Measurements from ENCODE around the gene CPT1B. TPM values are rescaled to one million over a fixed set of nuclear protein-coding genes. Genes with fewer than 3 reads are reported as not detected.
"Not testable (repeated sequence)": the region's sequence is repeated elsewhere in the genome, so short reads cannot be mapped to it uniquely, and the experiment has no call there.

CPT1B gene
- total RNA-seq, 2 donors from 2014 or later, result 85.3 to 88.0 TPM

DNA sequence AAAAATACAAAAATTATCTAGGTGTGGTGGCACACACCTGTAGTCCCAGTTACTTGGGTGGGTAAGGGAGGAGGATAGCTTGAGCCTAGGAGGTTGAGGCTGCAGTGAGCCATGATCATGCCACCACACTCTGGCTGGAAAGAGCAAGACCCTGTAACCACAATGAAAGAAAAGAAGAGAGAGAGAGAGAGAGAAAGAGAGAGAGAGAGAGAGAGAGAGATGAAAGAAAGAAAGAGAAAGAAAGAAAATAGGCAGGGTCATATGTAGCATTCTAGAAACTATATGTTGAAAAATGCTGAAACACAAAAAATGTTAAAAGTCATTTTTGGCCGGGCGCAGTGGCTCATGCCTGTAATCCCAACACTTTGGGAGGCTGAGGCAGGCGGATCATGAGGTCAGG lies 36.1 kb upstream of the CPT1B start:
- Mint-ChIP-seq H3K27me3 (ENCODE audit: low read depth) (peaks cover 21% of the 10 kb centered on the region), H3K4me1 (ENCODE audit: low read depth) (peaks cover 17% of the 10 kb centered on the region)
- not testable (repeated sequence) for H3K4me3 Mint-ChIP-seq; ATAC-seq (replicated peaks in 1 of 2); H3K36me3 Mint-ChIP-seq (ENCODE audit: insufficient read depth in 2 of 2); H3K27ac Mint-ChIP-seq; DNase-seq; H3K9me3 Mint-ChIP-seq

DNA sequence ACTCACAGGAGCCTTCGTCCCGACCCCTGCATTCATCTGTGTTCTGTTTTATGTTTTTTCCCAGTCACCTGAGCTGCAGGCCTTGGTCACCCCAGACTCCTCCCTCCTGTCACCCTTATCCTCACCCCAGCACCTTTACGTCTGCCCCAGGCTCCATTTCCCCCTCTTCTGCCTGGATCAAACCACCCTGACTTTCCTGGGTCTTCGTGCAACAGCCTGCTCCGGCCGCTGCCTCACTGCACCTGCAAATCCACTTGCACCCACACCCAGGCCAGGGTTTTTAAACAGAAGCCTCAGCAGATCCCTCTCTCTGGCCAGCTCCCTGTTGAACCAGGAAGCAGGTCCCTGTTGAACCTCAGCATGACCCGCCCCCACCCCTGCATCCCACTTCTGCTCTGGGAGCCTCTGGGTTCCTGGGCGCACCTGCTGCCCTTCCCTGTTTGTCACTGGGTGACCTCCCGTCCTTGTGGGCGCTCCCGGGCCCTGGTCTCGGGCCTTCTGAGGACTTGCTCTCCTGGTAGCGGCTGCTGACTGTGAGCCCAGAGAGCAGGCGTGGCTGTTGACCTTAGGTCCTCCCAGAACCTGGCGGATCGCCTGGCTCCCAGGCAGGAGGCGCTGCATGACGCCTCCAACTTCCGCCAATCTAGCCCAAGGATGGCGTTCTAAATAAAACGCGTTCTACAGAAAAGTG lies 35.2 kb upstream of the CPT1B start:
- Mint-ChIP-seq H3K27ac (no peak overlapping the region), H3K9me3 (no peaks in the 10 kb centered on the region), H3K4me1 (ENCODE audit: low read depth) (peaks cover 12% of the 10 kb centered on the region), H3K36me3 (ENCODE audit: insufficient read depth in 2 of 2) (no peaks in the 10 kb centered on the region), H3K4me3 (no peak overlapping the region), H3K27me3 (ENCODE audit: low read depth) (peaks cover 22% of the 10 kb centered on the region)
- DNase-seq, result no peak
- ATAC-seq (replicated peaks in 1 of 2), result no peak

DNA sequence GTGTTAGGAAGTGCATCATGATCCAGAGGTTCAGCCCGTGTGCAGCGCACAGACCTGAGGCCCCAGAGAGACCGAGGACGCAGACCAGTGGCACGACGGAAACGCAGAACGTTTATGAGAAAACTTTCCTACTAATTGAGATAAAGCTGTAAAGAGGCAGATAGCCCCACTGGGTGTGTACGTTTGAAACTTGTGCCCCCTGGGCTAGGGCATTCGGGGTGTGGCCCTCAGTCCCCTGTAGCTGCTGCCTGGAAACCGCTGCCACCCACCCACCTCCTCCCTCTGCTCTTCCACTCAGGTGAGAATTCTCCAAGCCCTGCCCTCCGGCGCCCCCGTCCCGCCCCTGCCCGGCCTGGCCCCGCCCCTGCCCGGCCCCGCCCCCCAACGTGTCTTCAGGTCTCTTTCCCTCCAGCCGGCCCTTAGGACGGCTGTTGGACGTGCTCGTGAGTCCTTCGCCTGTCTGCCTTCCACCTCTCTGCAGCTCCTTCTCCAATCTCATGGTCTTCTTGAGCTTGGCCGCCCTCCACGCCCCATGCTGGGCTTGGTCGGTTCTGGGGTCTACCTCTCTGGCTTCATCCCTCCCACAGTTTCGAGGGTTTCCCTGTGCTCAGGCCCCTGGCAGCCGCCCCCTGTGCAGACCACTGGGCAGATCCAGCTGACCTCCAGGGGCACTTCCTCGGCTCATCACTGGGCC lies 34.4 kb upstream of the CPT1B start:
- DNase-seq, result no peak
- H3K4me3 Mint-ChIP-seq, result peak overlapping the region in 1 of 2 donors; percentile 22
- peaks cover 26% of the 10 kb centered on the region for H3K27me3 Mint-ChIP-seq (ENCODE audit: low read depth)
- peak; percentile 74 to 76 for ATAC-seq (replicated peaks in 1 of 2)
- H3K9me3 Mint-ChIP-seq, result no peaks in the 10 kb centered on the region
- H3K4me1 Mint-ChIP-seq (ENCODE audit: low read depth), result peaks cover 8% of the 10 kb centered on the region
- no peaks in the 10 kb centered on the region for H3K36me3 Mint-ChIP-seq (ENCODE audit: insufficient read depth in 2 of 2)
- no peak overlapping the region for H3K27ac Mint-ChIP-seq

DNA sequence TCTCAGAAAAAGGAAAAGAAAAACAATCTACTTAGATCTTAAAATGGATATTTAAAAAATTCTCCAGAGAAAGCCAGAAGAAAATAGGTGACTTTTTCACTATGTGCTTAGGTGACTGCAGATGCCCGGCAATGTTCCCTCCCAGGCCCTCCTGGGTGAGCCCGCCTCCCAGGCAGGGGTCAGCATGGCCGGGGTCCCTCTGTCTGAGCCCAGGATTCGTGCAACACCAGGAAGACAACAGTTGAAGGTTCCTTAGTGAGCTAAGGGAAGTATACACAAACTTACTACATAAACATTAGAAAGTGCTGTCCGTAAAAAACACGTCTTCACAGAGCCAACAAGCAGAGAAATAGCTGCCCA lies 33.9 kb upstream of the CPT1B start:
- H3K9me3 Mint-ChIP-seq, result no peaks in the 10 kb centered on the region
- no peaks in the 10 kb centered on the region for H3K36me3 Mint-ChIP-seq (ENCODE audit: insufficient read depth in 2 of 2)
- no peak overlapping the region for H3K4me3 Mint-ChIP-seq
- peaks cover 31% of the 10 kb centered on the region for H3K27me3 Mint-ChIP-seq (ENCODE audit: low read depth)
- peaks cover 8% of the 10 kb centered on the region for H3K4me1 Mint-ChIP-seq (ENCODE audit: low read depth)
- DNase-seq, result no peak
- H3K27ac Mint-ChIP-seq, result no peak overlapping the region
- no peak for ATAC-seq (replicated peaks in 1 of 2)

DNA sequence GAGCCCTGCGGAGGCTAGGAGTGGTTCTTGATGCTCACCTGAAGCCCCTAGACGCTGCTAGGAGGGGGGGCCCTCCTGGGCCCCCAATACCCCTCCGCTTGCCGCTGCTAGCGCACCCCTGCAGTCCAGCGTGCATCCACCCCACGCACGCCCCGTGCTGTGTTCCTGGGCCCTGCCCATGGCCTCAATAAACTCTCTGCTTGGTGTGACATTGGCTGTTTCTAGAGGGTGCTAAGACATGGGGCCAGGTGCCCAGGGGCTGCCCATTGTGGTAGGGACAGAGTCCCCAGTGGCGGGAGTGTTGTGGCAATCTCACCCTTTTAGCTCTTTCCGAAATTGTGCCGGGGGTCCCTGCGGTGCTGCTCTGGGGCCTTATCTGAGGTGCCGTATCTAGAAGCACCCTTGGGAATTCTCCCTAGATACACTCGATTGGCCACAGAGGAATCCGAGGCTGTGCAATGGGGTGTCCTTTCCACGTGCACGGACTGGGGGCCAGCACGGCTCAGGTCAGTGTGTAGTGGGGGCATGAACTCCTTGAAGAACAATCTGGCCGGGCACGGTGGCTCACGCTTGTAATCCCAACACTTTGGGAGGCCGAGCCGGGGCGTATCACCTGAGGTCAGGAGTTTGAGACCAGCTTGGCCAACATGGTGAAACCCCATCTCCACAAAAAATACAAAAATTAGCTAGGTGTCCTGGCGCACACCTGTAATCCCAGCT lies 33.3 kb upstream of the CPT1B start:
- peaks cover 34% of the 10 kb centered on the region for H3K27me3 Mint-ChIP-seq (ENCODE audit: low read depth)
- no peaks in the 10 kb centered on the region for H3K9me3 Mint-ChIP-seq
- ATAC-seq (replicated peaks in 1 of 2), result no peak

DNA sequence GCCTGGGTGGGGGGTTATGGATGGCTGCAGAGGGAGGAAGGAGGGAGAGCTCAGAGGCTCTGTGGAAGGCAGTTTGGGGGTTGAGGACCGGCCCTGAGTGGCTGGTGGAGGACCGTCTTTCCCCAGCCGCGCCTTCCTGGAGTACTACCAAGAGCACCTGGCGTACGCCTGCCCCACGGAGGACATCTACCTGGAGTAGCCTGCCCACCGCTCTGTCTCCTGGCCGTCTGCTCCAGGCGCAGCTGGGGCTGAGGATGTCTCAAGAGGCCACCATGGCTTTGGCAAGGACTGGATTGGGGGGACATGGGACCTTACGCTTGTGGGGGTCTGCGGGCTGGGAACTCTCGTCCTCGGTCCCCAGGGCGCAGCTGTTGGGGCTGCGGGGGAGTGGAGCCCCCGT lies 32.4 kb upstream of the CPT1B start:
- no peaks in the 10 kb centered on the region for H3K36me3 Mint-ChIP-seq (ENCODE audit: insufficient read depth in 2 of 2)
- H3K4me3 Mint-ChIP-seq, result no peak overlapping the region
- no peaks in the 10 kb centered on the region for H3K9me3 Mint-ChIP-seq
- H3K4me1 Mint-ChIP-seq (ENCODE audit: low read depth), result peaks cover 8% of the 10 kb centered on the region
- ATAC-seq (replicated peaks in 1 of 2), result no peak
- H3K27me3 Mint-ChIP-seq (ENCODE audit: low read depth), result peaks cover 34% of the 10 kb centered on the region
- no peak for DNase-seq
- no peak overlapping the region for H3K27ac Mint-ChIP-seq

More for the DNA sequence above, 33.3 kb upstream of the CPT1B start:
- no peak for DNase-seq
- Mint-ChIP-seq H3K4me3 (no peak overlapping the region), H3K27ac (no peak overlapping the region), H3K36me3 (ENCODE audit: insufficient read depth in 2 of 2) (no peaks in the 10 kb centered on the region), H3K4me1 (ENCODE audit: low read depth) (peaks cover 8% of the 10 kb centered on the region)

DNA sequence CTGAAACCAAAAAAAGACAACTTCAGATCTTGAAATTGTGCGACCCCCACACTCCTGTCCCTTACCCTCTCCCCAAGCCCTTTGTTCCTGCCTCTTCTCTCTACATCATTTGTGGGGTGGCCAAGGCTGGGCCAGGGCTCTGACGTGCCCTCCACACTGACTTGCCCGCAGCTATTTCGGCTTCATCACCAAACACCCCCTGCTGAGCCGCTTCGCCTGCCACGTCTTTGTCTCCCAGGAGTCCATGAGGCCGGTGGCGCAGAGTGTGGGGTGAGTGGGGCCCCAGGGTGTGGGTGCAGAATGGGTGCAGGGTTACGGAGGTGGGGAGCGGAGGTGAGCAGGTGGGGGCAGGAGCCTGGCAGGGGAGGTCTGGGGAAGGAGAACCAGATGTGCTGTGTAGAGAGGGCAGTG lies 31.8 kb upstream of the CPT1B start:
- Mint-ChIP-seq H3K4me3 (no peak overlapping the region), H3K9me3 (no peaks in the 10 kb centered on the region), H3K27me3 (ENCODE audit: low read depth) (peaks cover 34% of the 10 kb centered on the region), H3K4me1 (ENCODE audit: low read depth) (peaks cover 8% of the 10 kb centered on the region), H3K27ac (no peak overlapping the region), H3K36me3 (ENCODE audit: insufficient read depth in 2 of 2) (no peaks in the 10 kb centered on the region)
- DNase-seq (no peak), ATAC-seq (replicated peaks in 1 of 2) (no peak)

DNA sequence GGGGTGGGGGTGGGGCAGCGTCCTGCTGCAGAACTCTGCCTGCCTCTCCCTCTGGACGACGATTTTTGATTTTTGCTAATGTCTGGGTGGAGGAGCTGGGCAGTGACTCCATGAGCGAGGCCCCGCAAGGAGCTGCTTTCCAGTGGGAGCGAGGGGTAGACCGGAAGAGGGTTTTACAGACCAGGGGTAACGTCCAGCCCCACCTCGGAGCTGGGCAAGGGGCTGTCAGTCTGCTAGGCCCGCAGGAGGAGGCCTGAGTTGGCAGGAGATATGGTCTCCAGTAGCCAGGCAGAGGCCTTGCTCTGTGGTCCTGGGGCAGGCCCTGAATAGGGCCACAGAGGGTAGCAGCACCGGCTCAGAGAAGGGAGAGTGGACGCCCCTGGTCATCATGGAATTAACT lies 31.4 kb upstream of the CPT1B start:
- Mint-ChIP-seq H3K4me3 (no peak overlapping the region), H3K27me3 (ENCODE audit: low read depth) (peaks cover 34% of the 10 kb centered on the region), H3K4me1 (ENCODE audit: low read depth) (peaks cover 8% of the 10 kb centered on the region), H3K36me3 (ENCODE audit: insufficient read depth in 2 of 2) (no peaks in the 10 kb centered on the region), H3K9me3 (no peaks in the 10 kb centered on the region), H3K27ac (no peak overlapping the region)
- no peak for ATAC-seq (replicated peaks in 1 of 2)
- no peak for DNase-seq

DNA sequence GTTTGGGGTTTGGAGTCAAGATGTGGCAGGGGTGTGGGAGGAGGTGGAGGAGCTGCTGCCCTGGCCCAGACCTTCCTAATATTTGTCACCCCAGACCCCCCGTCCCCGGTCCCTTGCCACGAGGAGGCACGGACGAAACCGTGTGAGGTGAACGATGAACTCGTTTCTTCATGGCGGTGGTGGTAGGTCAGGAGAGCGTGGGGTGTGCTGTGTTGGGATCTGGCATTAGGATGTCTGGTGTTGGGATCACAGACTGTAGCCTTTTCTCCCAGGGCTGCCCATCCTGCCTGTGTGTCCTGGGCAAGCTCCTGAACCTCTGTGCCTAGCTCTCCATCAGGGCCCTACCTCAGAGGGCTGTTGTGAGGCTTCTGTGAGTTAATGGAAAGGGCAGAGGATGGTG lies 30.8 kb upstream of the CPT1B start:
- H3K36me3 Mint-ChIP-seq (ENCODE audit: insufficient read depth in 2 of 2), result no peaks in the 10 kb centered on the region
- no peaks in the 10 kb centered on the region for H3K9me3 Mint-ChIP-seq
- ATAC-seq (replicated peaks in 1 of 2), result no peak
- no peak overlapping the region for H3K4me3 Mint-ChIP-seq
- H3K27ac Mint-ChIP-seq, result no peak overlapping the region
- peaks cover 34% of the 10 kb centered on the region for H3K27me3 Mint-ChIP-seq (ENCODE audit: low read depth)
- H3K4me1 Mint-ChIP-seq (ENCODE audit: low read depth), result peaks cover 8% of the 10 kb centered on the region
- no peak for DNase-seq

DNA sequence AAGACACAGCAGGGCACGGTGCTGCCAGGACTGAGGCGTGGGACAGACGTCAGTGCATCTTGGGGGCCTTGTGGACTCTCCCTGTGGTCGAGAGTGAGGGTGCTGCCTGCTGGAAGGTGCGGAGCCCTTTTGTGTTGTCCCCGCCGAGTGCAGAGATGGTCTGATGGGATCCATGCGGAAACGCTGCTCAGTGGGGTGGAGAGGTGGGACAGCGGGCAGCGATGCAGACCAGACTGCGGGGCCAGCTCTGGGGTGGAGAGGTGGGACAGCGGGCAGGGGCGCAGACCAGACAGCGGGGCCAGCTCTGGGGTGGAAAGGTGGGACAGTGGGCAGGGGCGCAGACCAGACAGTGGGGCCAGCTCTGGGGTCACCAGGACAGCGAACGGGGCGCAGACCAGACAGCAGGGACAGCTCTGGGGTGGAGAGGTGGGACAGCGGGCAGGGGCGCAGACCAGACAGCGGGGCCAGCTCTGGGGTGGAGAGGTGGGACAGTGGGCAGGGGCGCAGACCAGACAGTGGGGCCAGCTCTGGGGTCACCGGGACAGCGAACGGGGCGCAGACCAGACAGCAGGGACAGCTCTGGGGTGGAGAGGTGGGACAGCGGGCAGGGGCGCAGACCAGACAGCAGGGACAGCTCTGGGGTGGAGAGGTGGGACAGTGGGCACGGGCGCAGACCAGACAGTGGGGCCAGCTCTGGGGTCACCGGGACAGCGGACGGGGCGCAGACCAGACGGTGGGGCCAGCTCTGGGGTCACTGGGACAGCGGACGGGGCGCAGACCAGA lies 30.0 kb upstream of the CPT1B start:
- not testable (repeated sequence) for H3K9me3 Mint-ChIP-seq; H3K4me3 Mint-ChIP-seq; H3K27ac Mint-ChIP-seq; H3K36me3 Mint-ChIP-seq (ENCODE audit: insufficient read depth in 2 of 2); DNase-seq; H3K4me1 Mint-ChIP-seq (ENCODE audit: low read depth); ATAC-seq (replicated peaks in 1 of 2)
- H3K27me3 Mint-ChIP-seq (ENCODE audit: low read depth), result peaks cover 35% of the 10 kb centered on the region

DNA sequence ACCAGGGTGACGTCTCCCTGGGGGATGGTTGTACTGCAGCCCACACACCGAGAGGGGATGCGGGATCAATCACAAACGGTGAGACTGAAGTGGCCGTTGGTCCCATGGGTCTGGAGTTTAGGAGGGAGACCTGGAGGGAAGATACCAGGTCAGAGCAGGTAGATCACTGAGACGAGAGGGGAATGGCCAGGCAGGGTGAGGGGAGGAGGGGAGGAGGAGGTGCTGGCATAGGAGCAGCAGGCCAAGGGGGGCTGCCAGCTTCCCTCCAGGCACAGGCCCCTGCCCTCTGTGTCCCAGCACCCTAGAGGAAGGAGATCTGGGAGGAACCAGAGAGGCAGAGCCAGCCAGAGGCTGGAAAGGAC lies 29.4 kb upstream of the CPT1B start:
- peaks cover 36% of the 10 kb centered on the region for H3K27me3 Mint-ChIP-seq (ENCODE audit: low read depth)
- DNase-seq, result no peak
- no peak overlapping the region for H3K4me3 Mint-ChIP-seq
- H3K36me3 Mint-ChIP-seq (ENCODE audit: insufficient read depth in 2 of 2), result no peaks in the 10 kb centered on the region
- H3K27ac Mint-ChIP-seq, result no peak overlapping the region
- H3K9me3 Mint-ChIP-seq, result no peaks in the 10 kb centered on the region
- H3K4me1 Mint-ChIP-seq (ENCODE audit: low read depth), result peaks cover 8% of the 10 kb centered on the region
- ATAC-seq (replicated peaks in 1 of 2), result no peak

DNA sequence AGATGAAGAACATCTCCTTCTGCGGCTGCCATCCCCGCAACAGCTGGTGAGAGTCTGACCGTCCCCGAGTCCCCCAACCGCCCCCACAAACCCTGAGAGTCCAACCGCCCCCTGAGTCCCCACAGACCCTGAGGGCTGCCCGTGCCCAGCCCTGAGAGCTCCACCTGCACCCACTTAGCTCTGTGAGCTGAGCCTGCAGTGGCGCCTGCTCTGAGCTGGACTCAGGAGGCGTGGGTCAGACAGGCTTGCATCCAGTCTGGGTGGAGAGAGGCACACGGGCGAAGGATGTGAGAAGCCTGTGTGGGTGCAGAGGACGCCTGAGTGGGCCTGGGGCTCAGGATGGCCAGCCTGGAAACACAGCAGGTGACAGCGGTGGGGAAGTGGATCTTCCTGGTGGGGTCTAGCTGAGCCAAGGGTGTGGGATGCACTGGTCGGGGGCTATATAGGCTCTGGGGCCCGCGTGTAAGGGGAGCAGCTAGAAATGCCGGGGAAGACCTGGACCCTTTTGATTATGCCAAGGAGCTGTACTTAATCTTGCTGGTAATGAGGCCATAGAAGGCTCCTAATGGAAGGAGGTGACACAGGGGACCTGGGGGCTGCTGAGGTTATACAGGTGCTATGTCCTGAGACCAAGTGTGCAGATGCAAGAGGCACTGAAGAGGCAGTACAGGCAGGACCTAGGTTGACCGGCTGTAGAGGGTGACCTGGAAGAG lies 28.9 kb upstream of the CPT1B start:
- H3K27ac Mint-ChIP-seq, result no peak overlapping the region
- ATAC-seq (replicated peaks in 1 of 2) (no peak), DNase-seq (no peak)
- H3K4me1 Mint-ChIP-seq (ENCODE audit: low read depth), result peaks cover 5% of the 10 kb centered on the region
- H3K4me3 Mint-ChIP-seq, result no peak overlapping the region
- peaks cover 42% of the 10 kb centered on the region for H3K27me3 Mint-ChIP-seq (ENCODE audit: low read depth)
- H3K9me3 Mint-ChIP-seq, result no peaks in the 10 kb centered on the region
- no peaks in the 10 kb centered on the region for H3K36me3 Mint-ChIP-seq (ENCODE audit: insufficient read depth in 2 of 2)
